Breast epithelium (tissue), 3 donors: ENCODE measurements around the gene PEAK1.

ENCODE experiments used
- CTCF ChIP-seq, 3 donors: fragments of 450-650 bp; IDR thresholded peaks; one replicate each; pipeline ENCODE4 v1.5.1; 2016 to 2017; ENCODE audit warnings: antibody characterized with exemption in 3 of 3, mild to moderate bottlenecking in 3 of 3, moderate library complexity in 3 of 3
- POLR2A ChIP-seq: fragments of 450-650 bp; IDR thresholded peaks from one replicate; pipeline ENCODE4 v1.6.1; 2016; ENCODE audit warnings: antibody characterized with exemption, mild to moderate bottlenecking, moderate library complexity
- POLR2AphosphoS5 ChIP-seq, 3 donors: sonication (generic); formaldehyde crosslinking; IDR thresholded peaks; one replicate each; pipeline ENCODE4 v1.6.1; 2017; ENCODE audit warnings: antibody characterized with exemption in 3 of 3

- TF ChIP-seq CTCF (IDR thresholded peaks at IDR 0.05) (no peak), POLR2AphosphoS5 (IDR thresholded peaks at IDR 0.05) (no peak), POLR2A (no peak)
These were observed 38.0 kb upstream of the PEAK1 start for GRCh38 chr15:77457905-77458265.
